Measurements from ENCODE around the gene AGAP1.

DNA sequence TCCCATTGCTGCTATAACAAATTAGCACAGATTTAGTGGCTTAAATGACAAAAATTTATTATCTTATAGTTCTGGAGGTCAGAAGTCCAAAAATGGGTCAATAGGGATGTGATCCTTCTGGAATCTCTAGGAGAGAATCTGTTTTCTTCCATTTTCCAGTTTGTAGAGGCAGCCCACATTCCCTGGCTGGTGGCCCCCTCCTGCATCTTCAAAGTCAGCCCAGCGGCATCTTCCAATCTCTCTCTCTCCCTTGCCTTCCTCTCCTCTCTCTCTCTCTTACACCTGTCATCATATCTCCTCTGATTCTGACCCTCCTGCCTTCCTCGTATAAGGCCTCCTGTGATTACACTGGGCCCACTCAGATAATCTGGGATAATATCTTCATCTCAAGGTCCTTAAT, 3.9 kb upstream of the AGAP1 start:
- no peak for TF ChIP-seq POLR2A (IDR thresholded peaks at IDR 0.05)
- TF ChIP-seq, protein P1, sequence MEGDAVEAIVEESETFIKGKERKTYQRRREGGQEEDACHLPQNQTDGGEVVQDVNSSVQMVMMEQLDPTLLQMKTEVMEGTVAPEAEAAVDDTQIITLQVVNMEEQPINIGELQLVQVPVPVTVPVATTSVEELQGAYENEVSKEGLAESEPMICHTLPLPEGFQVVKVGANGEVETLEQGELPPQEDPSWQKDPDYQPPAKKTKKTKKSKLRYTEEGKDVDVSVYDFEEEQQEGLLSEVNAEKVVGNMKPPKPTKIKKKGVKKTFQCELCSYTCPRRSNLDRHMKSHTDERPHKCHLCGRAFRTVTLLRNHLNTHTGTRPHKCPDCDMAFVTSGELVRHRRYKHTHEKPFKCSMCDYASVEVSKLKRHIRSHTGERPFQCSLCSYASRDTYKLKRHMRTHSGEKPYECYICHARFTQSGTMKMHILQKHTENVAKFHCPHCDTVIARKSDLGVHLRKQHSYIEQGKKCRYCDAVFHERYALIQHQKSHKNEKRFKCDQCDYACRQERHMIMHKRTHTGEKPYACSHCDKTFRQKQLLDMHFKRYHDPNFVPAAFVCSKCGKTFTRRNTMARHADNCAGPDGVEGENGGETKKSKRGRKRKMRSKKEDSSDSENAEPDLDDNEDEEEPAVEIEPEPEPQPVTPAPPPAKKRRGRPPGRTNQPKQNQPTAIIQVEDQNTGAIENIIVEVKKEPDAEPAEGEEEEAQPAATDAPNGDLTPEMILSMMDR (IDR thresholded peaks at IDR 0.05): no peak
